HL-60 (cell line): ENCODE results near the gene KRTAP19-3.

Source experiments
- DNase-seq, 2 experiments: peaks; one replicate each; pipeline ENCODE4 v3.0.0-alpha.2; 2010 to 2020; ENCODE audit warnings: low read depth in 1 of 2, low spot score in 1 of 2
- H3K27ac ChIP-seq: fragments of 250-450 bp; sonication (Bioruptor Pico); replicated peaks from 2 replicates; pipeline ENCODE4 v1.5.1; 2020; ENCODE audit warnings: mild to moderate bottlenecking, moderate library complexity
- H3K27me3 ChIP-seq: fragments of 250-450 bp; sonication (Bioruptor Pico); 2 replicates; pipeline ENCODE4 v1.5.1; 2021; ENCODE audit warnings: mild to moderate bottlenecking, moderate library complexity; ENCODE audit not compliant: insufficient read depth, poor library complexity, severe bottlenecking
- H3K4me3 ChIP-seq: replicated peaks from 2 replicates; pipeline ENCODE4 v1.5.1; 2011; ENCODE audit warnings: mild to moderate bottlenecking, control low read depth, low read length; ENCODE audit not compliant: insufficient read depth
- CTCF ChIP-seq: IDR thresholded peaks from one replicate; pipeline ENCODE4 v1.5.1; 2011; ENCODE audit warnings: low read length, control low read depth, inconsistent platforms; ENCODE audit not compliant: insufficient read depth
- GABPA ChIP-seq: IDR thresholded peaks from 2 replicates; pipeline ENCODE4 v1.6.1; 2012; ENCODE audit warnings: low read depth
- POLR2AphosphoS5 ChIP-seq: IDR thresholded peaks from 2 replicates; pipeline ENCODE4 v1.6.1; 2012; ENCODE audit warnings: low read depth
- REST ChIP-seq: IDR thresholded peaks from 2 replicates; pipeline ENCODE4 v1.6.1; 2012; ENCODE audit warnings: low read depth; ENCODE audit not compliant: insufficient replicate concordance
- SPI1 ChIP-seq: IDR thresholded peaks from 2 replicates; pipeline ENCODE4 v1.6.1; 2012; ENCODE audit warnings: low read depth, mild to moderate bottlenecking, borderline replicate concordance

The KRTAP19-3 gene

DNA sequence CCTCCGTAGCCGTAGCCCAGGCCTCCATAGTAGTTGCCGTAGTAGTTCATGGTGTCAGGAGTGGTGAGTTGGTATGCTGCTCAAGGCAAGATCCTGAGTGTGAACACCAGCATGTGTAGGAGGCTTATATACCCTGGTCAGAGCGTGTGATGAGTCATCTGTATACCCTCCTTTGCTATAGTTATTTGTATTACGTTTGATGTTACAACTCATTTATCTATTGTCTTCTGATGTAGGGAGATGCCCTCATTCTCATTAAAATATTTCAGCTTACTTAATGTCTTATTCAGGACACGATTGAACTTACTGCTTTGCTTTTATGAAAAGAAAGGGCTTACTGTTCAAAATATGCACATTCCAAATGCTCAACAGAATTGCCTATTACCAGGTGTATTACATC is 10.2 kb upstream of the KRTAP19-3 start, which contains the start of gene KRTAP19-5:
Gene KRTAP19-5, minus strand, starts transcription at position 101 of the 400 bp plus-strand sequence. Its CDS starts 51 bp downstream, at position 50.
- DNase-seq = no peak
- H3K27me3 ChIP-seq = no peaks in the 10 kb centered on the region
- H3K27ac ChIP-seq = no peak within 1 kb of the TSS
- H3K4me3 ChIP-seq = no peak within 1 kb of the TSS
- no peak for TF ChIP-seq SPI1
- TF ChIP-seq REST = no peak
- no peak for TF ChIP-seq POLR2AphosphoS5
- TF ChIP-seq CTCF = no peak
- TF ChIP-seq GABPA = no peak

GRCh38 chr21:30497065-30497464 is 5.3 kb upstream of the KRTAP19-3 start, which contains the start of gene KRTAP19-4:
Gene KRTAP19-4, minus strand, starts transcription at chr21:30497165. Its CDS starts 55 bp downstream, at chr21:30497110.
- Histone ChIP-seq H3K27me3 (no peaks in the 10 kb centered on the region), H3K4me3 (no peak within 1 kb of the TSS), H3K27ac (no peak within 1 kb of the TSS)
- TF ChIP-seq SPI1 (no peak), CTCF (no peak), POLR2AphosphoS5 (no peak), REST (no peak), GABPA (no peak)
- no peak for DNase-seq

- Histone ChIP-seq H3K4me3 (no peak within 1 kb of the TSS), H3K27ac (no peak within 1 kb of the TSS), H3K27me3 (no peaks in the 10 kb centered on the region)
- no peak for DNase-seq
- TF ChIP-seq SPI1 = no peak
- no peak for TF ChIP-seq REST
- TF ChIP-seq CTCF = no peak
- no peak for TF ChIP-seq POLR2AphosphoS5
- TF ChIP-seq GABPA = no peak
Measured at GRCh38 chr21:30487336-30487735, 4.5 kb downstream of the KRTAP19-3 start, which contains the start of gene KRTAP19-2. Gene KRTAP19-2, minus strand, starts transcription at chr21:30487436. Its CDS starts 88 bp downstream, at chr21:30487348.
